Tibial artery (tissue), 4 donors: ENCODE measurements around the gene PAF1.

Source experiments
- DNase-seq, 2 donors: peaks; one replicate each; pipeline ENCODE4 v3.0.0-alpha.2; 2019
- H3K27ac ChIP-seq, 2 donors: fragments of 200-600 bp; sonication (generic) in 1 of 2; 1 replicate in 1 of 2; 2 replicates in 1 of 2; pipeline ENCODE4 v1.5.1; 2018 to 2019; ENCODE audit warnings: mild to moderate bottlenecking in 1 of 2
- H3K27me3 ChIP-seq, 2 donors: fragments of 200-600 bp; sonication (generic) in 1 of 2; one replicate each; pipeline versions ENCODE4 v1.5.1 to v1.6.0; 2016 to 2019
- H3K36me3 ChIP-seq, 3 donors: fragments of 200-600 bp; sonication (generic) in 2 of 3; one replicate each; pipeline ENCODE4 v1.5.1; 2016 to 2019; ENCODE audit warnings: mild to moderate bottlenecking in 2 of 3
- H3K4me1 ChIP-seq, 4 donors: fragments of 200-600 bp; sonication (generic) in 2 of 4; 1 replicate in 3 of 4; 2 replicates in 1 of 4; pipeline ENCODE4 v1.5.1; 2016 to 2019
- H3K4me3 ChIP-seq, 2 donors: fragments of 200-600 bp; sonication (generic) in 1 of 2; 1 replicate in 1 of 2; 2 replicates in 1 of 2; pipeline ENCODE4 v1.5.1; 2018 to 2019; ENCODE audit warnings: mild to moderate bottlenecking in 2 of 2
- H3K9me3 ChIP-seq, 3 donors: fragments of 200-600 bp; sonication (generic) in 1 of 3; one replicate each; pipeline ENCODE4 v1.5.1; 2016 to 2019
- intact Hi-C: fragments of 100-400 bp; cut with DNase I; formaldehyde crosslinking; loops from one replicate; pipeline ENCODE4 v1.15.0; 2023; ENCODE audit warnings: low total_unique reads
- TF ChIP-seq, protein P1 (sequence below), 2 experiments: fragments of 200-600 bp in 1 of 2; fragments of 450-650 bp in 1 of 2; IDR thresholded peaks; one replicate each; pipeline ENCODE4 v1.5.1; 2017 to 2019; ENCODE audit warnings: antibody characterized with exemption in 2 of 2, mild to moderate bottlenecking in 1 of 2, moderate library complexity in 1 of 2

Gene PAF1

DNA sequence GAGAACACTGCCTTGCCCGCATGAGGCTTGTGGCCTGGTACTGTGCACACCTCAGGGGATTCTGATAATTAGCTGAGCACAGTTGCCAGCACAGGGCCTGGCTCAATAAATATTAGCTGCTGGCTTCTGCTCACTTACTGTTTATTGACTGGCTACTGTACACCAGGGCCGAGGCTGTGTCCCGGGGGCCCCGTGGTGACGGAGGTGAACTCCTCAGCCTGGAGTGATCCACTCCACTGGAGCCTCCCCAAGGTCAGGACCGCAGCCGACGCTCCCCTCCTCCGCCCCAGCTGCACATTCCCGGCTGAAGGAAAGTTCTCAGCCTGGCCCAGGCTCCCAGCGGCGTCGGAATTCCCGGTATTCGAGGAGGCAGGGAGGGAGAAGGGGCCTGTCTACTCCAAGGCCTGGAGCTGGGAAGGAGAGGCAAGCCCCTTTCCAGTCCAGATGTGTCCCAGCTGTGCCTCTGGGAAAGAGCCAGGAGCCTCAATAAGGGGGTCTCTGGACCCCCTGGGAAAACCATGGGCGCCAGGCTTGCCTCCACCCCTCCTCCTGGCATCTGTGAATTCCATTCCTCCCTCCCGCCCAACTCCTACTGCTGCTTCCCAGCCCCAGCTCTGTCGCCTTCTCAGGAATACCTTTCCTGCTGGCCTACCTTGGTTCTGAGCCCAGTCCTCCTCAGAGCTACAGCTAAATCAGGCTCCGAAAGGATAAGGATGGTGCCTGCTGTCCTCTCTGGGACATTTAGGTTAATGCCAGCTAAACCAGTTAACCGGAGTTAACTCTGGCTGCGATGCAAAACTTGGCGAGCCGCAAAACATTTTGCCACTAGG, 37.6 kb upstream of the PAF1 start:
- DNase-seq, result peak in 1 of 2 donors; percentile 81
- Histone ChIP-seq H3K9me3 (no peaks in the 10 kb centered on the region), H3K27me3 (no peaks in the 10 kb centered on the region), H3K36me3 (peaks cover 26 to 42% (median 38%) of the 10 kb centered on the region in 3 donors), H3K27ac (peak overlapping the region; percentile 80 to 86), H3K4me3 (peak overlapping the region; percentile 5 to 23), H3K4me1 (peaks cover 0 to 28% (median 16%) of the 10 kb centered on the region in 4 donors)
- TF ChIP-seq, protein P1, sequence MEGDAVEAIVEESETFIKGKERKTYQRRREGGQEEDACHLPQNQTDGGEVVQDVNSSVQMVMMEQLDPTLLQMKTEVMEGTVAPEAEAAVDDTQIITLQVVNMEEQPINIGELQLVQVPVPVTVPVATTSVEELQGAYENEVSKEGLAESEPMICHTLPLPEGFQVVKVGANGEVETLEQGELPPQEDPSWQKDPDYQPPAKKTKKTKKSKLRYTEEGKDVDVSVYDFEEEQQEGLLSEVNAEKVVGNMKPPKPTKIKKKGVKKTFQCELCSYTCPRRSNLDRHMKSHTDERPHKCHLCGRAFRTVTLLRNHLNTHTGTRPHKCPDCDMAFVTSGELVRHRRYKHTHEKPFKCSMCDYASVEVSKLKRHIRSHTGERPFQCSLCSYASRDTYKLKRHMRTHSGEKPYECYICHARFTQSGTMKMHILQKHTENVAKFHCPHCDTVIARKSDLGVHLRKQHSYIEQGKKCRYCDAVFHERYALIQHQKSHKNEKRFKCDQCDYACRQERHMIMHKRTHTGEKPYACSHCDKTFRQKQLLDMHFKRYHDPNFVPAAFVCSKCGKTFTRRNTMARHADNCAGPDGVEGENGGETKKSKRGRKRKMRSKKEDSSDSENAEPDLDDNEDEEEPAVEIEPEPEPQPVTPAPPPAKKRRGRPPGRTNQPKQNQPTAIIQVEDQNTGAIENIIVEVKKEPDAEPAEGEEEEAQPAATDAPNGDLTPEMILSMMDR (IDR thresholded peaks at IDR 0.05), result no peak
- intact Hi-C loops, result no loop called here

DNA sequence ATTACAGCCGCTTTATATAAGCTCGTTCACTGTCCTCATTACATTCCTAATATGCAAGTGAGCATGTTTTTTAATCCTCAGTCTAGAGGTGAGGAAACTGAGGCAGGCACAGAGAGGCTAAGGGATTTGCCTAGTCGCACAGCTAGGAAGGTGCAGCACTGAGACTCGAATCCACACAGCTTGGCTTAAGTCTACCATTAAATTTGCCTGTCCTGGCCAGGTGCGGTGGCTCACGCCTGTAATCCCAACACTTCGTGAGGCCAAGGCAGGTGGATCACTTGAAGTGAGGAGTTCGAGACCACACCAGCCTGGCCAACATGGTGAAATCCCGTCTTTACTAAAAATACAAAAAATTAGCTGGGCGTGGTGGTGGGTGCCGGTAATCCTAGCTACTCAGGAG, 36.8 kb upstream of the PAF1 start:
- no peak overlapping the region for H3K4me3 ChIP-seq
- no peak for DNase-seq
- H3K27me3 ChIP-seq, result no peaks in the 10 kb centered on the region
- H3K9me3 ChIP-seq, result no peaks in the 10 kb centered on the region
- peaks cover 0 to 27% (median 16%) of the 10 kb centered on the region in 4 donors for H3K4me1 ChIP-seq
- intact Hi-C loops, result no loop called here
- peak overlapping the region; percentile 80 to 86 for H3K27ac ChIP-seq
- TF ChIP-seq, protein P1 (IDR thresholded peaks at IDR 0.05), result no peak
- H3K36me3 ChIP-seq, result peaks cover 26 to 42% (median 38%) of the 10 kb centered on the region in 3 donors

DNA sequence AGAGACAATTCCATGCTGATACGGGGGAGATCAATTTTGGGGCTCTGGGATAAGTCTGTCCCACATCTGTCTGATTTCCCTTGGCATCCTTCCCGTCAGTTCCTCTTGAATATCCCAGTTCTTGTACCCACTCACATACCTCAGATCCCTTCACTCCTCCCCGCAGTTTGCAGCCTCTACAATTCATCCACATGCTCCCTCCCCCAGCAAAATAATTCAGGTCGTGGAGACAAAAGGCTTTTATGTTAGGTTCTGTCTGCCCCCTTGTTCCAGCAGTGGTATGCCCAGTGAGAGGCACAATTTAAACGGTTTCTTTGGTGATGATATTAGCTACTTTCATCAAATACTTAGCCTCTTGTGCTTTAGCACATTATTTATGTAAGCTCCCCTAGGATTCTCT, 35.3 kb upstream of the PAF1 start:
- DNase-seq, result no peak
- Histone ChIP-seq H3K4me3 (no peak overlapping the region), H3K4me1 (peaks cover 0 to 27% (median 16%) of the 10 kb centered on the region in 4 donors)

DNA sequence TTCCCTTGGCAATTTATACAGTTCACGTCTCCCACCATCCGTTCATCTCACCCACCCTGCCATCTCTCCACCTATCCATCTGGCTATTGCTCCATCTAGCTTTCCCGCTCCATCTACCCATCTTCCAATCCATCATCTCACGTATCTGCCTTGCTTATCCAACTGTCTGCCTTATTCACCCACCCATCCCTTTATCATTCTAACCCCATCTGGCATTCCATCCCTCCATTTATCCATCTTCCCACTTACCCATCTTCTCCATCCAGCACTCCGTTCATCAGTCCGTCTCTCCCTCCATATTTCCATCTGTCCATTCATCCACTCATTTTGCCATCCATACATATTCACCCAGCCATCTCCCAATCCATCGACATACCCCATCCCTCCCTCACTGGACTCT, 34.8 kb upstream of the PAF1 start:
- Histone ChIP-seq H3K27me3 (no peaks in the 10 kb centered on the region), H3K36me3 (peaks cover 37 to 45% (median 38%) of the 10 kb centered on the region in 3 donors), H3K27ac (no peak overlapping the region), H3K9me3 (no peaks in the 10 kb centered on the region), H3K4me1 (peaks cover 0 to 27% (median 16%) of the 10 kb centered on the region in 4 donors), H3K4me3 (no peak overlapping the region)
- TF ChIP-seq, protein P1 (IDR thresholded peaks at IDR 0.05), result no peak
- no peak for DNase-seq
- intact Hi-C loops, result no loop called here

More for the DNA sequence above, 35.3 kb upstream of the PAF1 start:
- TF ChIP-seq, protein P1 (IDR thresholded peaks at IDR 0.05), result no peak
- intact Hi-C loops, result no loop called here
- H3K36me3 ChIP-seq, result peaks cover 33 to 42% (median 34%) of the 10 kb centered on the region in 3 donors
- H3K27me3 ChIP-seq, result no peaks in the 10 kb centered on the region
- H3K9me3 ChIP-seq, result no peaks in the 10 kb centered on the region
- H3K27ac ChIP-seq, result no peak overlapping the region

DNA sequence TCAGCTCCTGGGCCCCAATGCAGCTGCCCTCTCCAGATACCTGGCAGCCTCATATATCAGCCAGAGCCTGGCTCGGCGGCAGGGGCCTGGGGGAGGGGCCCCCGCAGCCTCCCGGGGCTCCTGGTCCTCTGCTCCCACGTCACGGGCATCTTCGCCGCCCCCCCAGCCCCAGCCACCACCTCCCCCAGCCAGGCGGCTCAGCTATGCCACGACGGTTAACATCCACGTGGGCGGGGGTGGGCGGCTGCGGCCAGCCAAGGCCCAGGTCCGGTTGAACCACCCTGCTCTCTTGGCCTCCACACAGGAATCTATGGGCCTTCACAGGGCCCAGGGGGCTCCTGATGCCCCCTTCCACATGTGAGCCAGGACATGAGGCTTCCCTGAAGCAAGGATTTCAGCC, 34.0 kb upstream of the PAF1 start:
- Histone ChIP-seq H3K4me1 (peaks cover 0 to 27% (median 16%) of the 10 kb centered on the region in 4 donors), H3K9me3 (no peaks in the 10 kb centered on the region), H3K4me3 (no peak overlapping the region), H3K27ac (no peak overlapping the region), H3K27me3 (no peaks in the 10 kb centered on the region), H3K36me3 (peaks cover 45 to 53% (median 46%) of the 10 kb centered on the region in 3 donors)
- intact Hi-C loops, result no loop called here
- DNase-seq, result no peak
- TF ChIP-seq, protein P1 (IDR thresholded peaks at IDR 0.05), result no peak
